NCI-H2196 (cell line): Measurements from ENCODE around the gene LONRF3.

Source experiments
- DNase-seq: peaks from one replicate; lab custom pipeline; 2025; ENCODE audit not compliant: unreplicated experiment; lab: John Stamatoyannopoulos, UW

LONRF3 gene

GRCh38 chrX:119030990-119031389, 56.6 kb downstream of the LONRF3 start:
- no peak for DNase-seq

GRCh38 chrX:119036107-119037029, 62.0 kb downstream of the LONRF3 start:
- no peak for DNase-seq

- DNase-seq: no peak
Measured at GRCh38 chrX:119040432-119040831, 66.0 kb downstream of the LONRF3 start.

- no peak for DNase-seq
Measured at GRCh38 chrX:119041175-119041574, 66.8 kb downstream of the LONRF3 start.

GRCh38 chrX:119042040-119042439, 67.6 kb downstream of the LONRF3 start:
- DNase-seq: no peak

- DNase-seq: no peak
Measured at GRCh38 chrX:119042996-119043395, 68.6 kb downstream of the LONRF3 start.

GRCh38 chrX:119045884-119046283, 71.5 kb downstream of the LONRF3 start:
- no peak for DNase-seq

GRCh38 chrX:119055687-119056086, 81.3 kb downstream of the LONRF3 start:
- no peak for DNase-seq

GRCh38 chrX:119062750-119063374, 88.4 kb downstream of the LONRF3 start:
- no peak for DNase-seq

- DNase-seq: no peak
Measured at GRCh38 chrX:119063428-119063827, 89.0 kb downstream of the LONRF3 start.

GRCh38 chrX:119067023-119067739, 92.8 kb downstream of the LONRF3 start:
- peak; percentile 33 for DNase-seq
